Lower lobe of right lung (tissue), 2 donors: ENCODE measurements around the gene GLCCI1. TPM values are rescaled to one million over a fixed set of nuclear protein-coding genes. Genes with fewer than 3 reads are reported as not detected.

Source experiments
- ATAC-seq, 2 donors: fragments of 200-7000 bp; cut with Tn5 transposase; one replicate each; pipeline ENCODE4 v1.9.1; 2020 to 2022; ENCODE audit warnings: mild to moderate bottlenecking in 2 of 2, moderate library complexity in 2 of 2
- DNase-seq: peaks from one replicate; pipeline ENCODE4 v3.0.0-alpha.2; 2020
- H3K27ac ChIP-seq: fragments of 200-600 bp; one replicate; pipeline ENCODE4 v1.8.0; 2022
- H3K27me3 ChIP-seq: fragments of 200-600 bp; one replicate; pipeline ENCODE4 v1.8.0; 2022; ENCODE audit warnings: low read depth
- H3K36me3 ChIP-seq: fragments of 200-600 bp; one replicate; pipeline ENCODE4 v1.8.0; 2022; ENCODE audit warnings: mild to moderate bottlenecking
- H3K4me1 ChIP-seq: fragments of 200-600 bp; one replicate; pipeline ENCODE4 v1.8.0; 2022
- H3K4me3 ChIP-seq: fragments of 200-600 bp; one replicate; pipeline ENCODE4 v1.8.0; 2022; ENCODE audit warnings: mild to moderate bottlenecking
- H3K9me3 ChIP-seq: fragments of 200-600 bp; one replicate; pipeline ENCODE4 v1.8.0; 2022
- intact Hi-C: fragments of 100-400 bp; cut with DNase I; formaldehyde crosslinking; loops from one replicate; pipeline ENCODE4 v1.11.0; 2022
- total RNA-seq: library from RNA; stranded (reverse); fragmentation: NEBNext Ultra II Directional; extraction: Animal tissue kit (Norgen Biotek cat#: 25700); gene quantifications from one replicate; pipeline ENCODE4 v1.2.1, GENCODE V29; 2021
- TF ChIP-seq, protein P1 (sequence below): fragments of 200-600 bp; IDR thresholded peaks from one replicate; pipeline ENCODE4 v1.8.0; 2022; ENCODE audit warnings: antibody characterized with exemption, mild to moderate bottlenecking
- donor health status: DM: no; HTN: yes; CAD: no; lungs with severe emphysema.

Gene GLCCI1
- total RNA-seq, 1 donor from 2014 or later = 63.9 TPM

DNA sequence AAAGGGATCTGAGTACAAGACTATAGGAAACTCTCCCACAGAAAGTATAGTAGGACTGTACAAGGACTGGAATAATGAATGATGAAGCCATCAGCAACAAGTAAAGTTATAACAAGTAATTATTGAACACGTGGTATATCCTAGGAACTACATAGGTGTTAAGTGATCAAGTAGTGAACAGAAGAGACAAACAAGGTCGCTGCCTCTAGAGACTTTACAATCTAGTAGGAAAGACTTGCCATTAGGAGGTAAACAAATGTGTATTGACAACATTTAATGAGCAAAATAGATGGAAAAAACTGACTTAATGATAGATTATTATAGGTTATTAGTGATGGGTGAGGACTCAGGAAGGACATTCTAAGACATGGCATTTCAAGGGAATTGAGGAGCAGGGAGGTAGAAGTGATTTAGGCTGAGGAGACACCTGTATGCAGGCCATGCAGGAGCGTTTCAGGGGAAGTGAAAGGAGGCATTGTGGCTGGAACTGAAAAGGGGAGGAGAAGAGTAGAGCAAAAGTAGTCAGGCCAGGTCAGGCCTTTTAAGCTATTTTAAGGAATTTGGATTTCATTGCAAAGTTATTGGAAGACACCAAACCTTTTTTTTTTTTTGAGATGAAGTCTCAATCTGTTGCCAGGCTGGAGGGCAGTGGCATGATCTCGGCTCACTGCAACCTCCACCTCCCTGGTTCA is 8.5 kb upstream of the GLCCI1 start:
- H3K36me3 ChIP-seq = no peaks in the 10 kb centered on the region
- TF ChIP-seq, protein P1, sequence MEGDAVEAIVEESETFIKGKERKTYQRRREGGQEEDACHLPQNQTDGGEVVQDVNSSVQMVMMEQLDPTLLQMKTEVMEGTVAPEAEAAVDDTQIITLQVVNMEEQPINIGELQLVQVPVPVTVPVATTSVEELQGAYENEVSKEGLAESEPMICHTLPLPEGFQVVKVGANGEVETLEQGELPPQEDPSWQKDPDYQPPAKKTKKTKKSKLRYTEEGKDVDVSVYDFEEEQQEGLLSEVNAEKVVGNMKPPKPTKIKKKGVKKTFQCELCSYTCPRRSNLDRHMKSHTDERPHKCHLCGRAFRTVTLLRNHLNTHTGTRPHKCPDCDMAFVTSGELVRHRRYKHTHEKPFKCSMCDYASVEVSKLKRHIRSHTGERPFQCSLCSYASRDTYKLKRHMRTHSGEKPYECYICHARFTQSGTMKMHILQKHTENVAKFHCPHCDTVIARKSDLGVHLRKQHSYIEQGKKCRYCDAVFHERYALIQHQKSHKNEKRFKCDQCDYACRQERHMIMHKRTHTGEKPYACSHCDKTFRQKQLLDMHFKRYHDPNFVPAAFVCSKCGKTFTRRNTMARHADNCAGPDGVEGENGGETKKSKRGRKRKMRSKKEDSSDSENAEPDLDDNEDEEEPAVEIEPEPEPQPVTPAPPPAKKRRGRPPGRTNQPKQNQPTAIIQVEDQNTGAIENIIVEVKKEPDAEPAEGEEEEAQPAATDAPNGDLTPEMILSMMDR = no peak
- no peaks in the 10 kb centered on the region for H3K9me3 ChIP-seq
- no peak for ATAC-seq
- intact Hi-C loops = no loop called here
- peaks cover 6% of the 10 kb centered on the region for H3K4me1 ChIP-seq
- H3K27me3 ChIP-seq = no peaks in the 10 kb centered on the region
- no peak overlapping the region for H3K27ac ChIP-seq
- no peak overlapping the region for H3K4me3 ChIP-seq
- DNase-seq = no peak

DNA sequence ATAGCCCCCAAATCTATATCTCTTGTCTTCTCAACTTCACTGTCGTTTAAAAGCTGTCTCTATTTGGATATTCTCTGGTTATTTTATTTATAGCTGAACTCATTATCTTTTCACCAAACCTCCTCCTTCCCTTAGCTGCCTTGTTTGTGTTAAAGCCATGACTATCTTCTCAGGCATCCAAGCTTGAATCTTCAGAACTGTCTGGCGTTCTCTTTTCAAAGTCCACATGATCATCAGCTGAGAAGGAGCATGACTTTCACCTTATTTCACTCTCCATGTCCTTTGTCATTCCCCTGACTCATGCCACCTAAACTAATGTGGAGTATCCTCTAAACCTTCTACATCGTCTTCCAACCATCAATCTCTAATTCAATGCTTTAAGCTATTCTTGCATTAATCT is 5.7 kb upstream of the GLCCI1 start:
- H3K9me3 ChIP-seq = no peaks in the 10 kb centered on the region
- H3K4me1 ChIP-seq = no peaks in the 10 kb centered on the region
- intact Hi-C loops = no loop called here
- no peak overlapping the region for H3K27ac ChIP-seq
- DNase-seq = no peak
- H3K27me3 ChIP-seq = no peaks in the 10 kb centered on the region
- TF ChIP-seq, protein P1 = no peak
- H3K36me3 ChIP-seq = no peaks in the 10 kb centered on the region
- H3K4me3 ChIP-seq = no peak overlapping the region
- no peak for ATAC-seq

DNA sequence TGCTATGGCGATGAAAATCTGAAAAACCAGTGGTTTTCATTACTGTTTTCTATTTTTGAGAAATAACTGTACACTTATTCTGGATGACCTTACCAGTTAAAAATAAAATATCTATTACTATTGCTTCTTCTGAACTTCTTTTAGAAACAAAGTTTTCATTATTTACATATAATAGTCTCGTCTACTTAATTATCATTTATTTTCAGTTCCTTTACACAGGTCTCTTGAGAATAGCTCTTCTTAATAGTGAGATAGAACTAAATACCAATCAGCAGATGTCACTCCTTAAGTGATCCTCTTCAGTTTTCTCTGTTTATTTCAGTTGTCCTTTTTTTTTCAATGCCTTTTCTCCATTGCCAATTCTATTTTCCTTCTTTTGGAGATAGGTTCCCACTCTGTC is 4.3 kb upstream of the GLCCI1 start:
- H3K4me1 ChIP-seq = no peaks in the 10 kb centered on the region
- H3K27ac ChIP-seq = no peak overlapping the region
- ATAC-seq = no peak
- H3K4me3 ChIP-seq = no peak overlapping the region
- intact Hi-C loops = no loop called here
- TF ChIP-seq, protein P1 = no peak
- no peak for DNase-seq
- H3K9me3 ChIP-seq = no peaks in the 10 kb centered on the region
- H3K27me3 ChIP-seq = no peaks in the 10 kb centered on the region
- no peaks in the 10 kb centered on the region for H3K36me3 ChIP-seq

DNA sequence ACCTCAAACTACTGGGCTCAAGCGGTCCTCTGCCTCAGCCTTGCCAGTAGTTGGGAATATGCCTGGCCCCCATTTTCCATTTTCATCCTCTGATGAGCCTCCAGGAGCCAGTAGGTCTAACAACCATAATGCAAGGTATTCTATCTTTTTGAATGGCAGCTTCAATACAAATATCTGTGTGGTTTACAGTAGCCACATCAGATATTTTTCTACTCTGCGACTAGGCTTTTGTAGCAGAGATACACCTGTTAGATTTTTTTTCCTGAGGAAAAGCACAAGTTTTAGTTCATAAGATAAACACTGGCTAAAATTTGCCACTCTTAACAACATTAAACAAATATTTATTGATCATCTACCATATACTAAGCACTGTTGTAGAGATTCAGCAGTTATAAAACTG is 3.9 kb upstream of the GLCCI1 start:
- no peaks in the 10 kb centered on the region for H3K9me3 ChIP-seq
- TF ChIP-seq, protein P1 = no peak
- no peaks in the 10 kb centered on the region for H3K27me3 ChIP-seq
- no peak for ATAC-seq
- DNase-seq = no peak
- H3K36me3 ChIP-seq = no peaks in the 10 kb centered on the region
- no peak overlapping the region for H3K27ac ChIP-seq
- intact Hi-C loops = no loop called here
- no peak overlapping the region for H3K4me3 ChIP-seq
- no peaks in the 10 kb centered on the region for H3K4me1 ChIP-seq

DNA sequence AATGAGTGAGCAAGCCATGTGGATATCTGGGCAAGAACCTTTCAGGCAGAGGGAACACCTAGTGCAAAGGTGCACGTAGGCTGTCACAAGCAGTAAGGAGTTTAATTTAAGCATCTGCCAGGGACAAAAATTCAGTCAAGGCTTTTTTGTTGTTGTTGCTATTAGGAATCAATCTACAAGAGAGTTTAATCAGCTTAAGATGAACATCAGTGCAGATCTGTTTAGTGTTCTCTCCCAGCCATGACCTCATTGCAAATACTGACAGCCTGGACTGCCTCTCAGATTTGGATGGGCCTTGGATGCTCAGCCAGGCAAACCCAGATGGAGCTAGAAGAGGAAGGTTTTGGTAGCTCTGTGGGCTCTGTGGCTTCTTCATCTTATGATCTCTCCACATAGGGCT is 3.3 kb upstream of the GLCCI1 start:
- no peaks in the 10 kb centered on the region for H3K27me3 ChIP-seq
- no peaks in the 10 kb centered on the region for H3K9me3 ChIP-seq
- intact Hi-C loops = no loop called here
- no peak for DNase-seq
- H3K4me1 ChIP-seq = no peaks in the 10 kb centered on the region
- H3K27ac ChIP-seq = no peak overlapping the region
- no peak overlapping the region for H3K4me3 ChIP-seq
- H3K36me3 ChIP-seq = no peaks in the 10 kb centered on the region
- TF ChIP-seq, protein P1 = no peak
- no peak for ATAC-seq
